HUES64 (cell line): Measurements from ENCODE around the gene FHIT.

Source experiments
- H3K27ac ChIP-seq: 2 replicates; pipeline ENCODE4 v1.7.0; 2013; ENCODE audit warnings: low read depth, low read length, inconsistent platforms
- H3K27me3 ChIP-seq: 2 replicates; pipeline ENCODE4 v1.6.1; 2013; ENCODE audit warnings: mild to moderate bottlenecking, low read length; ENCODE audit not compliant: insufficient read depth
- H3K36me3 ChIP-seq: 2 replicates; pipeline ENCODE4 v1.6.1; 2013; ENCODE audit warnings: mild to moderate bottlenecking, low read length; ENCODE audit not compliant: insufficient read depth
- H3K4me1 ChIP-seq: 2 replicates; pipeline ENCODE4 v1.6.1; 2013; ENCODE audit warnings: mild to moderate bottlenecking, low read length, moderate library complexity; ENCODE audit not compliant: insufficient read depth
- H3K4me3 ChIP-seq: 2 replicates; pipeline ENCODE4 v1.5.1; 2013; ENCODE audit warnings: mild to moderate bottlenecking, low read length, moderate library complexity
- H3K9ac ChIP-seq: 2 replicates; pipeline ENCODE4 v1.6.1; 2013; ENCODE audit warnings: mild to moderate bottlenecking, low read depth, low read length
- H3K9me3 ChIP-seq: 2 replicates; pipeline ENCODE4 v1.6.1; 2013; ENCODE audit warnings: low read depth, low read length; ENCODE audit not compliant: insufficient read depth
- WGBS: fragments of 150-250, 120-280 bp; methylation state at CpG from one replicate; pipeline ENCODE4 v1.1.7; 2013; ENCODE audit warnings: missing lambda C conversion rate; 5-methylcytosine and 5-hydroxymethylcytosine counted together

FHIT gene

DNA sequence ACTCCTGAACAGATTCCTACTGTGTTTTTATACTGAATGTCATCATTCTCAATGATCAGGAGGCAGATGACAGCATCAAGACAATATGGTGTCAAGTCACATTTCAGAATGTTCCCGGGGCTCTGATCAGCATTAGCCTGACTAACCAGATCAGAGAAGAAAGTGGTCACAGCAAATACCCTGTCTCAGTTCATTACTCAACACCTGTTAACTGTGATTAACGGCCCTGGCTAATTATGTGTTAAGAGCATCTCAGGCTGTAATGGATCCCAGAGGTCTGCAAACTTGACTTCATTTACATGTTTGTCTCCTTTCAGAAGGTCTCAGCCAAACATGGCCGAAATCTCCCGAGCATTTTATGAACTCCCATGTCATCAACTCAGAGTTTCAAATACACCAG lies 833.7 kb downstream of the FHIT start:
- H3K9me3 ChIP-seq = no peaks in the 10 kb centered on the region
- no peak overlapping the region for H3K27ac ChIP-seq
- no peak overlapping the region for H3K4me3 ChIP-seq
- WGBS = 87% methylated on average over 4 of the region's 4 CpGs
- no peaks in the 10 kb centered on the region for H3K36me3 ChIP-seq
- no peaks in the 10 kb centered on the region for H3K4me1 ChIP-seq
- H3K9ac ChIP-seq = no peak overlapping the region
- H3K27me3 ChIP-seq = no peaks in the 10 kb centered on the region

- peaks cover 24% of the 10 kb centered on the region for H3K4me1 ChIP-seq
- no peak overlapping the region for H3K4me3 ChIP-seq
- WGBS = 96% methylated on average over 4 of the region's 4 CpGs
- no peak overlapping the region for H3K9ac ChIP-seq
- H3K27me3 ChIP-seq = no peaks in the 10 kb centered on the region
- H3K27ac ChIP-seq = no peak overlapping the region
- H3K36me3 ChIP-seq = no peaks in the 10 kb centered on the region
- H3K9me3 ChIP-seq = no peaks in the 10 kb centered on the region
Observed at GRCh38 chr3:60414011-60414410, 837.2 kb downstream of the FHIT start.

- H3K9me3 ChIP-seq = no peaks in the 10 kb centered on the region
- no peaks in the 10 kb centered on the region for H3K27me3 ChIP-seq
- no CpG with 5 or more reads among the region's 1 CpG for WGBS
- H3K27ac ChIP-seq = no peak overlapping the region
- no peak overlapping the region for H3K4me3 ChIP-seq
- H3K4me1 ChIP-seq = peaks cover 28% of the 10 kb centered on the region
- H3K36me3 ChIP-seq = no peaks in the 10 kb centered on the region
- H3K9ac ChIP-seq = no peak overlapping the region
Observed at GRCh38 chr3:60413551-60413950, 837.7 kb downstream of the FHIT start.

GRCh38 chr3:60403866-60404265 lies 847.4 kb downstream of the FHIT start:
- H3K9me3 ChIP-seq = no peaks in the 10 kb centered on the region
- no peaks in the 10 kb centered on the region for H3K27me3 ChIP-seq
- peaks cover 29% of the 10 kb centered on the region for H3K4me1 ChIP-seq
- H3K9ac ChIP-seq = no peak overlapping the region
- H3K27ac ChIP-seq = no peak overlapping the region
- no peaks in the 10 kb centered on the region for H3K36me3 ChIP-seq
- WGBS = over 99% methylated on average over 4 of the region's 4 CpGs
- H3K4me3 ChIP-seq = no peak overlapping the region

- Histone ChIP-seq H3K4me3 (no peak overlapping the region), H3K36me3 (no peaks in the 10 kb centered on the region), H3K4me1 (peaks cover 24% of the 10 kb centered on the region), H3K9me3 (peaks cover 6% of the 10 kb centered on the region; the same call in 1 of the 2 replicates), H3K27ac (no peak overlapping the region), H3K9ac (no peak overlapping the region), H3K27me3 (no peaks in the 10 kb centered on the region)
- 89% methylated on average over 2 of the region's 2 CpGs for WGBS
Observed at GRCh38 chr3:60402931-60403330, 848.3 kb downstream of the FHIT start.

DNA sequence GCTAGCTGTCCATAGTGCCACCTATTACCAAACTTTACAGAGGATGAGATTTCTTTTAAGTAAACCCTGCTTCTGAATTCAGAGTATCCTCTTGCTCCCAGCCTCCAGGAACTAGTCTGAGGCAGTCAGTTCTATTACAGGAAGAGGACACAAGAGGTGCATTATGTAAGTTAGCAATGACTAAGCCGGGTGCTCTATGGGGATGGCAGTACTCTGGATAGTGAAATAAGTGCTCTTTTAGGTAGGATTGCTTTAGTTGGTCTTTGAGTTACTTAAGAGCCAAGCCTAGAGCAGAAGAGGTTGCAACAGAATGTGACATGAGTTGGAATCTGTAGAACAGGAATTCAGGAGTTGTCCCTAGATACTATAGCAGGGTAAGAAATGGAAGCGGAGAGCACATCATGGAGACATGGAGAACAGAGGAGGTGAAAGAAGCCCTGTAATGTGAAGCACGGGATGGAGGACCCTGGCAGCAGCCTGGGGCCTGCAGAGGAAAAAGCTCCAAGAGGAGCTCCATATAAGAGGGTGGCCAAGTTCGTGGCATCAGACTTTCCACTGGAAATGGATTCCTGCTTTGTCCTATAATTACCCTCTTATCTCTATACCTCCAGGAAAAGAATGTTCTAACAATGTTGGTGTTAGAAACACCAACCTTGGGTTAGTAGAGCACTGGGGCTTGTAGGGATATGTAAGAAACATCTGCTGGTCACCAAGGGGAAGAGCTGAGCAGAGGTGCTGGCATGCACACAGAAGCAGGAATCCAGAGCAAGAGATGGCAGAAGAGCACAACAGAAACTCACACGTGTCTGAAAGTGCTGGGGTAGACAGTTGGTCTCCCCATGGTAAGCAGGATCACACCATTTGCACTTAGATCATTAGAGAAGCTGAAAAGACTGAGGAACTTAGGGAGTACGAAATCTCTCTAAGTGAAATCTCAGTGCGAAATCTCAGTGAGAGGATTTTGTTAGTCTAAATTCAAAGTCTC lies 851.1 kb downstream of the FHIT start:
- Histone ChIP-seq H3K36me3 (no peaks in the 10 kb centered on the region), H3K9ac (no peak overlapping the region), H3K9me3 (peaks cover 13% of the 10 kb centered on the region; the same call in 1 of the 2 replicates), H3K27ac (no peak overlapping the region), H3K4me3 (no peak overlapping the region), H3K27me3 (no peaks in the 10 kb centered on the region), H3K4me1 (peaks cover 24% of the 10 kb centered on the region)
- 88% methylated on average over 7 of the region's 7 CpGs for WGBS

DNA sequence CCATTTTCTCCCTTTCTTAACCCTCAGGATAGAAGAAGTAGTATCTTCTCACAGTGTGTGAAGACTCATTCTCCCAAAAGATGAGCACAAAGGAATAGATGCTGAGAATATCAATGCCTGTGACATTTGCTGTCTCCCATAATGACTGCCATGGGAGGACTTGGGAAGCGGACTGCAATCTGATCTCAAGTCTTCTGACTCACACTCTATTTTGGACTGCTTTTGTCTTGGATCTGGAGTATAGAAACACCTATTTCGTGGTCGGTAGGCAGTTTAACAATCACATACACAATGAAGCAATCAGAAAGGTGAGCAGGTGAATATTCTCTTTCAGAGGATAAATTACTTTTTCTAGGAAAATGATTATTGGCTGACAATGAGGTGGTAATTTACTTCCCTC lies 852.0 kb downstream of the FHIT start:
- Histone ChIP-seq H3K4me3 (no peak overlapping the region), H3K36me3 (no peaks in the 10 kb centered on the region)
- 76% methylated on average over 3 of the region's 3 CpGs for WGBS

GRCh38 chr3:60395173-60395762 lies 856.0 kb downstream of the FHIT start:
- Histone ChIP-seq H3K4me1 (peaks cover 3% of the 10 kb centered on the region; the same call in 1 of the 2 replicates), H3K27me3 (no peaks in the 10 kb centered on the region), H3K27ac (no peak overlapping the region), H3K4me3 (no peak overlapping the region), H3K9me3 (peaks cover 13% of the 10 kb centered on the region; the same call in 1 of the 2 replicates), H3K36me3 (no peaks in the 10 kb centered on the region), H3K9ac (no peak overlapping the region)
- 89% methylated on average over 4 of the region's 4 CpGs for WGBS

More for the DNA sequence above, 852.0 kb downstream of the FHIT start:
- peaks cover 24% of the 10 kb centered on the region for H3K4me1 ChIP-seq
- H3K9me3 ChIP-seq = peaks cover 13% of the 10 kb centered on the region; the same call in 1 of the 2 replicates
- no peaks in the 10 kb centered on the region for H3K27me3 ChIP-seq
- no peak overlapping the region for H3K27ac ChIP-seq
- H3K9ac ChIP-seq = no peak overlapping the region

DNA sequence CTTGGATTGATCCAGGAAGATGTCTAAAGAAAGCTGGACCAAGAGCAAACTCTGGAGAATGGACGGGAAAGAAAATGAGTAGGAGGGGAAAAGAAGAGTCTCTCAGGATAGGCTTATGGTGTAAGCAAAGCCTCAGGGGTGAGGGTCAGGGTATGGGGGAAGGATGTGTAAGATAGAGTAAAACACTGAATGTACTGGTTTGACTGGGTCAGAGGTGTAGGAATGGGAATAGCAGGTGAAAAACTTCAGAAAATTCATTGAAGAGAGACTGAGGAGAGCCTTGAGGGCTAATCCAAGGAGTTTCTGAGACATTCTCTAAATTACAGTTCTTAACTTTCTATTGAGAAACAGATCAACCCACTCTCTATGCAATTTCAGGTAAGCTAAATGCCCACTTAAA lies 857.3 kb downstream of the FHIT start:
- Histone ChIP-seq H3K36me3 (no peaks in the 10 kb centered on the region), H3K4me1 (no peaks in the 10 kb centered on the region), H3K9ac (no peak overlapping the region), H3K27ac (no peak overlapping the region), H3K4me3 (no peak overlapping the region), H3K27me3 (no peaks in the 10 kb centered on the region), H3K9me3 (peaks cover 13% of the 10 kb centered on the region; the same call in 1 of the 2 replicates)
- 90% methylated on average over 1 of the region's 1 CpG for WGBS

GRCh38 chr3:60392501-60392900 lies 858.8 kb downstream of the FHIT start:
- H3K27ac ChIP-seq = no peak overlapping the region
- H3K9me3 ChIP-seq = peaks cover 3% of the 10 kb centered on the region; the same call in 1 of the 2 replicates
- WGBS = 98% methylated on average over 2 of the region's 2 CpGs
- H3K36me3 ChIP-seq = no peaks in the 10 kb centered on the region
- H3K9ac ChIP-seq = no peak overlapping the region
- H3K27me3 ChIP-seq = no peaks in the 10 kb centered on the region
- no peak overlapping the region for H3K4me3 ChIP-seq
- H3K4me1 ChIP-seq = no peaks in the 10 kb centered on the region

DNA sequence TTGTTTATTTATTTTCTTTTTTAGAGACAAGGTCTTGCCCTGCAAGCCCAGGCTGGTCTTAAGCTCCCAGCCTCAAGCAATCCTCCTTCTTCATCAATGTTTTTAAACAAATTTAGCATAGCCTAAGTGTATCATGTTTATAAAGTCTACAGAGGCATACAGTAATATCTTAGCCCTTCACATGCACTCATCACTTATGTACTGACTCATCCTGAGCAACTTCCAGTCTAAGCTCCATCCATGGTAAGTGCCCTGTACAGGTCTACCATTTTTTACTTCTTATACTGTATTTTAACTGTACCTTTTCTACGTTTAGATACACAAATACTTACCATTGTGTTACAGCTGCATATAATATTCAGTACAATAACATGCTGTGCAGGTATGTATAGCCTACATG lies 860.0 kb downstream of the FHIT start:
- Histone ChIP-seq H3K27me3 (no peaks in the 10 kb centered on the region), H3K4me3 (no peak overlapping the region), H3K9ac (no peak overlapping the region), H3K9me3 (no peaks in the 10 kb centered on the region), H3K4me1 (no peaks in the 10 kb centered on the region), H3K27ac (no peak overlapping the region), H3K36me3 (no peaks in the 10 kb centered on the region)
- 88% methylated on average over 1 of the region's 1 CpG for WGBS
